Mesenchymal stem cell (in vitro differentiated cells and primary cell): Measurements from ENCODE around the gene TBC1D14.

Source experiments
- DNase-seq: peaks from one replicate; pipeline ENCODE4 v3.0.0-alpha.2; 2013
- H2AFZ ChIP-seq: one replicate; pipeline ENCODE4 v1.6.1; 2013; ENCODE audit warnings: low read depth, mild to moderate bottlenecking, control low read depth, inconsistent platforms, low read length, moderate library complexity
- H2AK5ac ChIP-seq: 2 replicates; pipeline ENCODE4 v1.6.1; 2013; ENCODE audit warnings: low read length, moderate library complexity, mild to moderate bottlenecking, inconsistent platforms; ENCODE audit not compliant: severe bottlenecking
- H2BK120ac ChIP-seq: one replicate; pipeline ENCODE4 v1.6.1; 2013; ENCODE audit warnings: low read depth, mild to moderate bottlenecking, inconsistent platforms, low read length, moderate library complexity
- H2BK12ac ChIP-seq, 2 experiments: one replicate each; pipeline ENCODE4 v1.6.1; 2013; ENCODE audit warnings: inconsistent platforms in 2 of 2, low read length in 2 of 2, mild to moderate bottlenecking in 2 of 2, moderate library complexity in 2 of 2, control low read depth in 1 of 2
- H2BK15ac ChIP-seq: one replicate; pipeline ENCODE4 v1.6.1; 2013; ENCODE audit warnings: mild to moderate bottlenecking, low read depth, inconsistent platforms; ENCODE audit not compliant: poor library complexity, severe bottlenecking
- H2BK5ac ChIP-seq: 2 replicates; pipeline ENCODE4 v1.6.1; 2013; ENCODE audit warnings: low read depth, mild to moderate bottlenecking, low read length, control low read depth, inconsistent platforms; ENCODE audit not compliant: poor library complexity, severe bottlenecking
- H3K14ac ChIP-seq, 2 experiments: one replicate each; pipeline ENCODE4 v1.6.1; 2013; ENCODE audit warnings: inconsistent platforms in 2 of 2, low read length in 2 of 2, control low read depth in 1 of 2, mild to moderate bottlenecking in 1 of 2, moderate library complexity in 1 of 2
- H3K18ac ChIP-seq, 2 experiments: one replicate each; pipeline ENCODE4 v1.6.1; 2013; ENCODE audit warnings: inconsistent platforms in 2 of 2, low read length in 2 of 2, control low read depth in 1 of 2, low read depth in 1 of 2, mild to moderate bottlenecking in 1 of 2
- H3K23ac ChIP-seq, 2 experiments: one replicate each; pipeline ENCODE4 v1.6.1; 2013; ENCODE audit warnings: inconsistent platforms in 2 of 2, low read length in 2 of 2, mild to moderate bottlenecking in 2 of 2, moderate library complexity in 2 of 2, control low read depth in 1 of 2
- H3K27ac ChIP-seq: 2 replicates; pipeline ENCODE4 v1.5.1; 2013; ENCODE audit warnings: mild to moderate bottlenecking, moderate library complexity, low read length, control low read depth, inconsistent platforms; ENCODE audit not compliant: poor library complexity, severe bottlenecking
- H3K27me3 ChIP-seq, 2 experiments: 2 replicates each; pipeline versions ENCODE4 v1.6.1 to v1.7.0; 2013; ENCODE audit warnings: low read length in 2 of 2, mild to moderate bottlenecking in 2 of 2, moderate library complexity in 2 of 2, control low read depth in 1 of 2, inconsistent platforms in 1 of 2; ENCODE audit not compliant: control insufficient read depth in 1 of 2, insufficient read depth in 1 of 2
- H3K36me3 ChIP-seq, 2 experiments: 2 replicates each; pipeline versions ENCODE4 v1.6.1 to v1.7.0; 2013; ENCODE audit warnings: low read length in 2 of 2, control low read depth in 1 of 2, inconsistent platforms in 1 of 2, low read depth in 1 of 2, mild to moderate bottlenecking in 1 of 2; ENCODE audit not compliant: insufficient read depth in 2 of 2, control insufficient read depth in 1 of 2
- H3K4ac ChIP-seq, 2 experiments: one replicate each; pipeline ENCODE4 v1.6.1; 2013; ENCODE audit warnings: inconsistent platforms in 2 of 2, low read length in 2 of 2, mild to moderate bottlenecking in 2 of 2, moderate library complexity in 2 of 2, control low read depth in 1 of 2, low read depth in 1 of 2
- H3K4me1 ChIP-seq: 2 replicates; pipeline ENCODE4 v1.6.1; 2013; ENCODE audit warnings: low read depth, low read length, control low read depth; ENCODE audit not compliant: control insufficient read depth, insufficient read depth
- H3K4me2 ChIP-seq: 2 replicates; pipeline ENCODE4 v1.6.1; 2013; ENCODE audit warnings: low read length, mild to moderate bottlenecking, inconsistent platforms; ENCODE audit not compliant: poor library complexity, severe bottlenecking
- H3K4me3 ChIP-seq, 2 experiments: 2 replicates each; pipeline versions ENCODE4 v1.5.1 to v1.7.0; 2013; ENCODE audit warnings: low read length in 2 of 2, mild to moderate bottlenecking in 2 of 2, control low read depth in 1 of 2, low read depth in 1 of 2; ENCODE audit not compliant: insufficient read depth in 1 of 2
- H3K79me1 ChIP-seq: replicated peaks from 2 replicates; pipeline ENCODE4 v1.6.1; 2013; ENCODE audit warnings: mild to moderate bottlenecking, control low read depth, low read length, inconsistent platforms; ENCODE audit not compliant: poor library complexity, severe bottlenecking
- H3K9ac ChIP-seq: 2 replicates; pipeline ENCODE4 v1.7.0; 2013; ENCODE audit warnings: mild to moderate bottlenecking, low read length, moderate library complexity
- H3K9me3 ChIP-seq: 2 replicates; pipeline ENCODE4 v1.7.0; 2013; ENCODE audit warnings: mild to moderate bottlenecking, low read length; ENCODE audit not compliant: control insufficient read depth
- H4K8ac ChIP-seq: one replicate; pipeline ENCODE4 v1.6.1; 2013; ENCODE audit warnings: inconsistent platforms, mild to moderate bottlenecking, low read length, moderate library complexity
- H4K91ac ChIP-seq: one replicate; pipeline ENCODE4 v1.6.1; 2013; ENCODE audit warnings: mild to moderate bottlenecking, low read length, inconsistent platforms
- WGBS: methylation state at CpG from one replicate; pipeline ENCODE4 v1.1.7; 2013; ENCODE audit warnings: mixed read lengths; 5-methylcytosine and 5-hydroxymethylcytosine counted together

Gene TBC1D14

DNA sequence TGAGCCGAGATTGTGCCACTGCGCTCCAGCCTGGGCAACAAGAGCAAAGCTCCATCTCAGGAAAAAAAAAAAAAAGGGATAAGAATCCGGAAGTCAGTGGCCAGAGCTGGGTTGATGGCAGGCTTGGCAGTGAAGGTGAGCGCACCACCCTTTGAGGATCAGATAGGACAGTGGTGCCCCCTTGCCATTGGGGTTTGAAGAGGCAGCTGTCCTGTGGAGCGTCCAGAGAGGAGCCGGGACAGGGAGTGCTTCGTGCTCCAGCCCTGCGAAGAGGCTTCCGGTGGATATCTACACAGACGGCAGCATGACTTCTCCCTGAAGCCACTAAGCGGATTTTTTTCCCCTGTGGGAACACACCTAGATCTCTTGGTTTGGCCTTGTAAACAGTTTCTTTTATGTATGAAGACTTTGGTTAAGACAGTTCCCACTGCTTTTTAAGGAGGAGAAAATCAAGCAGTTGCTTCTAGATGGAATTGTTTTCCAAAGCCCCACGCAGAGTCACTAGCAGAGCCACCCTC is 6.5 kb downstream of the TBC1D14 start:
- Histone ChIP-seq H3K36me3 (peaks cover 0 to 3% of the 10 kb centered on the region in 2 experiments), H2BK5ac (no peak overlapping the region), H3K9me3 (no peaks in the 10 kb centered on the region), H3K9ac (no peak overlapping the region), H3K4me1 (peaks cover 27% of the 10 kb centered on the region), H3K18ac (peak overlapping the region; percentile 60 to 75), H3K4ac (peak overlapping the region in 1 of 2 experiments; percentile 19), H3K4me3 (no peak overlapping the region), H2AFZ (no peak overlapping the region), H4K8ac (peak overlapping the region; percentile 64), H3K14ac (no peak overlapping the region), H2BK120ac (no peak overlapping the region), H3K79me1 (peaks cover 45% of the 10 kb centered on the region), H3K27ac (no peak overlapping the region), H2BK12ac (no peak overlapping the region), H4K91ac (peak overlapping the region; percentile 74), H3K27me3 (no peaks in the 10 kb centered on the region), H3K23ac (no peak overlapping the region), H3K4me2 (no peak overlapping the region), H2AK5ac (no peak overlapping the region), H2BK15ac (peak overlapping the region; percentile 40)
- WGBS: 90% methylated on average over 12 of the region's 12 CpGs
- no peak for DNase-seq

DNA sequence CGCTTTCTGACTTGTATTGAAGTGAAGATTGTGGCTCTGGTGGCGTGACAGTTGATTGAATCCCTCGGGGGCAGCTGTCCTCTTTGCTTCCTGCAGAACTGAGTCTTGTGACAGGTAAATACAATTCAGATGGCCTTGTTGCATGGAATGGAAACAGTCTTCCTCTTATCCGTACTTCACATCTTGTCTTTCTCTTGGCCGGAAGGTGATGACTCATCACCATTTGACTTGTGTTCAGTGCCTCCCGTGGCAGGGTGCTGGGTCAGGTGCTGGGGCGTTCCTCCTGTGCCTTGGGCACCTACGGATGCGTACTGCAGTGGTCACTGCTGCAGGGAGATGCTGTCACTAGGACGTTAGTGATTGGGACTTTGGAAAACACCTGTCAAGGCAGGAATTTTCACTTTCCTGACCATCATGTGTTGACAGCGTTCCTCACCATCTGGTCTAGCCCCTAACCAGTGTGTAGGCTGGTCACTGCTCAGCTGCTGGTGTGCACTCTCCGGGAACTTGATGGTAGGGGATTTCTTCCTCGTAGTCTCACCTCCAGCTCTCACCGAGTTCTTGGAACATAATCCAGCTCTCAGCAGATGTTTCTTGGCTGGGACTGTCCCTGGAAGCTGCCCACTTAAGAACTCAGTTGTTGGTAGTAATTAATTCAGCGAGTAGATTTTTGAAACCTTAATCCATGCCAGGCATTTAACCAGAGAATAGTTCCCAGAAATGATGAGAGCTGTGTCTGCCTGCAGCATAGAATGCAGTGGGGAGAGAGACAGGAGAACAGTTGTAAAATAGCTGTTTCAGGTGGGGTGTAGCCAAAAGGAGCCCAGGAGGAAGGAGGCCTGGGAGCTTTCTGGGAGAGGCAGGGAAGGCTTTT is 7.2 kb downstream of the TBC1D14 start:
- Histone ChIP-seq H3K4me2 (no peak overlapping the region), H2BK12ac (peak overlapping the region in 1 of 2 experiments; percentile 49), H3K27me3 (no peaks in the 10 kb centered on the region), H3K9me3 (no peaks in the 10 kb centered on the region), H3K23ac (no peak overlapping the region), H2AFZ (no peak overlapping the region), H3K27ac (no peak overlapping the region), H4K91ac (peak overlapping the region; percentile 14), H3K4ac (peak overlapping the region; percentile 1 to 52), H3K4me1 (peaks cover 23% of the 10 kb centered on the region), H2BK5ac (no peak overlapping the region), H3K36me3 (peaks cover 0 to 3% of the 10 kb centered on the region in 2 experiments), H3K18ac (peak overlapping the region; percentile 75 to 76), H3K9ac (no peak overlapping the region), H3K14ac (no peak overlapping the region), H3K4me3 (no peak overlapping the region), H3K79me1 (peaks cover 39% of the 10 kb centered on the region), H2BK15ac (peak overlapping the region; percentile 30), H2AK5ac (no peak overlapping the region), H2BK120ac (no peak overlapping the region), H4K8ac (peak overlapping the region; percentile 71)
- 68% methylated on average over 15 of the region's 15 CpGs for WGBS
- peak; percentile 56 for DNase-seq

DNA sequence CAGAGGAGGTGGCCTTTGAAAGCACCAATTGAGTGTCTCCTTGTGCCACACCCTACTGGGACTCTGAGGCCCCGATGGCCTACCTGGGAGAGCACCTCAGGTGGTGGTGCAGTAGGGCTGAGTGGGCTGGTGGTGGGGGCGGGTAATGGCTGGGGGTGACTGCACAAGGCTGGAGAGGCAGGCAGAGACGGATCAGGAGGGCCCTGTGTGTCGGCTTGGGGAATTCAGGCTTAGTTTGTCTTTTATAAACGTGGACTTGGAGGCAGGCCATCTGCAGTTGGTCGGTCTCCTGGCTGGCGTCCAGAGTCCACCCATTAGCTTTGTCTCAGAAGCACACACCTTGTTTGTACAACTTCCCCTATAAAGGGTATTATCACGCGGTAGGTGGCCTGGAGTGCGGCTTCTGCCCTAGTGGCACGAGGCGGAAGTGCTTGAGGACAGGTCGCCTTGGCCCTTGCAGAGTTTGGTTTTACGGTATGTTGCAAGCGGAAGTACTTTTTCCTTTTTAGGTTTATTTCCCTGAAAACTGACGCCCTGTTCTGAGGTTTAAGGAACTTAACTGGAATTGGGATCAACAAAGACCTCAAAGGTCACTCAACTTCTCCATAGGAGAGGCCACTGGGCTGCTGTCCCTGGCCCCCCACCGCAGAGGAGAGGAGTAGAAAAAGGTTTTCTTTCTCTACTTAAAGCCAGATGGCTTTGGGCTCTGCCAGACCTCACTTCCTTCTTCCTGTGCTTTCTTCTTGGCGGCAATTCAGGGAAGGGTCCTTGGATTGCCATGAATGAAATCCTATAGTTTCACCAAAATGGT is 8.0 kb downstream of the TBC1D14 start:
- peak overlapping the region in 1 of 2 experiments; percentile 33 for H2BK12ac ChIP-seq
- H3K9me3 ChIP-seq: no peaks in the 10 kb centered on the region
- WGBS: 79% methylated on average over 18 of the region's 18 CpGs

More for the DNA sequence above, 8.0 kb downstream of the TBC1D14 start:
- peak overlapping the region in 1 of 2 experiments; percentile 52 for H3K4ac ChIP-seq
- H3K4me2 ChIP-seq: no peak overlapping the region
- H3K9ac ChIP-seq: no peak overlapping the region
- H4K8ac ChIP-seq: peak overlapping the region; percentile 47
- no peak overlapping the region for H3K14ac ChIP-seq
- H3K79me1 ChIP-seq: peaks cover 40% of the 10 kb centered on the region
- H3K36me3 ChIP-seq: peaks cover 0 to 3% of the 10 kb centered on the region in 2 experiments
- H2AK5ac ChIP-seq: no peak overlapping the region
- peak overlapping the region; percentile 48 to 83 for H3K18ac ChIP-seq
- peaks cover 23% of the 10 kb centered on the region for H3K4me1 ChIP-seq
- no peaks in the 10 kb centered on the region for H3K27me3 ChIP-seq
- no peak overlapping the region for H3K4me3 ChIP-seq
- no peak overlapping the region for H3K23ac ChIP-seq
- peak overlapping the region; percentile 70 for H4K91ac ChIP-seq
- no peak overlapping the region for H2AFZ ChIP-seq
- no peak overlapping the region for H3K27ac ChIP-seq
- H2BK15ac ChIP-seq: peak overlapping the region; percentile 30
- H2BK5ac ChIP-seq: no peak overlapping the region
- no peak overlapping the region for H2BK120ac ChIP-seq
- DNase-seq: peak; percentile 29
